ENCODE data around the gene PER1.

Gene PER1

GRCh38 chr17:8091033-8091687 lies 61.0 kb downstream of the PER1 start:
- DNase-seq (ENCODE audit: low read depth in 2 of 2) = no peak

Measured in stimulated activated CD8-positive, alpha-beta memory T cell treated with anti-CD3 and anti-CD28 coated beads, Interleukin-15, amount 100 ng/mL, for 4 hours (primary cell).